AG09319 (cell line): ENCODE data around the gene DCTN4.
"Not testable (repeated sequence)": the region's sequence is repeated elsewhere in the genome, so short reads cannot be mapped to it uniquely, and the experiment has no call there.

Experiments used
- DNase-seq: peaks from one replicate; pipeline ENCODE4 v3.0.0-alpha.2; 2010; ENCODE audit warnings: low read depth; ENCODE audit errors: extremely low read depth
- TF ChIP-seq, protein P1 (sequence below): IDR thresholded peaks from 2 replicates; pipeline ENCODE4 v1.5.1; 2011; ENCODE audit warnings: low read depth, mild to moderate bottlenecking, inconsistent platforms, low read length, moderate library complexity

Gene DCTN4

DNA sequence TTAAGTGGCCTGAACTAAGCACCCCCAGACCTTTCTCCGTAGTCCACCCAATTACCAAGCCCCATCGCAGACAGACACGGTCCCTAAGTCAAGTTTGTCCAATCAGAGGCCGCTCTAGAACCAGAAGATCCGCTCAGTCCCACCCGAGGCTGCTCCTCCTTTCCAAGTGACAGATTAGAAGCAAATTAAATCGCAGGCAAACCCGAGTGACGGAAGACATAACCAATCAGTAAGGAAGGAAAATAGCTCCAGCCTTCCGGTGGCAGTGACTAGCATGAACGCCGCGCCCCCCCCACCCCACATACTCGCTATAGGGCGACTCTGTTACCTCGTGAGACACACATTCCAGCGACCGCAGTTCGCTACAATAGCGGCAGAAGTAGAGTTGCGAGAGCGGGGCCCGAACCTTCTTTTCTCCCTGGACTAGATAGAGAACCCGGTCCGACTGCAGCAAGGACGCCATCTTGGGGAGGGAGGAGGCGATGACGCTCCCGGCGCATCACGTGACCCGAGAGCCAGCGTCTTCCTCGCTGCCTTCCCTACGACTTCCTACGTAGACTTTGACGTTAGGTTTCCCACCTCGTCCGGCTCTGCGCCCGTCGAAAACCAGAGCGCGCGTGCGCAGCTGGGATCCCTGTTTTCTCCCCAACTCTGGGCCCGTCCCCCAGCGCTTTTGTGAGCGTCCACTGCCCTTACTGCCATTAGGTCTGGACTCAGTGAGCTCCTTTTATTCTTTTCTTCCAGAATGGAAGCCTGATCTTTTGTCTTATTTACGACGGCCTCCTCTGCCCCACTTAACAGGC lies at the start of gene DCTN4:
DCTN4 (minus strand) TSS at position 487 of the 803 bp plus-strand sequence; CDS start at position 463, 24 bp downstream.
- TF ChIP-seq, protein P1, sequence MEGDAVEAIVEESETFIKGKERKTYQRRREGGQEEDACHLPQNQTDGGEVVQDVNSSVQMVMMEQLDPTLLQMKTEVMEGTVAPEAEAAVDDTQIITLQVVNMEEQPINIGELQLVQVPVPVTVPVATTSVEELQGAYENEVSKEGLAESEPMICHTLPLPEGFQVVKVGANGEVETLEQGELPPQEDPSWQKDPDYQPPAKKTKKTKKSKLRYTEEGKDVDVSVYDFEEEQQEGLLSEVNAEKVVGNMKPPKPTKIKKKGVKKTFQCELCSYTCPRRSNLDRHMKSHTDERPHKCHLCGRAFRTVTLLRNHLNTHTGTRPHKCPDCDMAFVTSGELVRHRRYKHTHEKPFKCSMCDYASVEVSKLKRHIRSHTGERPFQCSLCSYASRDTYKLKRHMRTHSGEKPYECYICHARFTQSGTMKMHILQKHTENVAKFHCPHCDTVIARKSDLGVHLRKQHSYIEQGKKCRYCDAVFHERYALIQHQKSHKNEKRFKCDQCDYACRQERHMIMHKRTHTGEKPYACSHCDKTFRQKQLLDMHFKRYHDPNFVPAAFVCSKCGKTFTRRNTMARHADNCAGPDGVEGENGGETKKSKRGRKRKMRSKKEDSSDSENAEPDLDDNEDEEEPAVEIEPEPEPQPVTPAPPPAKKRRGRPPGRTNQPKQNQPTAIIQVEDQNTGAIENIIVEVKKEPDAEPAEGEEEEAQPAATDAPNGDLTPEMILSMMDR = no peak
- peak; percentile 98 for DNase-seq

DNA sequence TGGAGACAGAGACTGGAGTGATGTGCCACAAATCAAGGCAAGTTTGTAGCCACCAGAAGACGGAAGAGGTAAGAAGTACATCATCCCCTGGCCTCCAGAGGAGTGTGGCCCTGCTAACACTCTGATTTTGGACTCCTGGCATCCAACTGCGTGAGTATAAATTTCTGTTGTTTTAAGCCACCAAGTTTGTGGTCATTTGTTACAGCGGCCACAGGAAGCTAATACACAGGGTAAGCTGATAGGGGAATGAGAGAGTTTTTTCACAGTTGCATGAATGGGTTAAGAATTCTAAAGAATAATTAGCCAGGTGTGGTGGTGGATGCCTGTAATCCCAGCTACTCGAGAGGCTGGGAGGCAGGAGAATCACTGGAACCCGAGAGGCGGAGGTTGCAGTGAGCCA lies 45.6 kb upstream of the DCTN4 start:
- TF ChIP-seq, protein P1 = no peak
- DNase-seq = no peak

DNA sequence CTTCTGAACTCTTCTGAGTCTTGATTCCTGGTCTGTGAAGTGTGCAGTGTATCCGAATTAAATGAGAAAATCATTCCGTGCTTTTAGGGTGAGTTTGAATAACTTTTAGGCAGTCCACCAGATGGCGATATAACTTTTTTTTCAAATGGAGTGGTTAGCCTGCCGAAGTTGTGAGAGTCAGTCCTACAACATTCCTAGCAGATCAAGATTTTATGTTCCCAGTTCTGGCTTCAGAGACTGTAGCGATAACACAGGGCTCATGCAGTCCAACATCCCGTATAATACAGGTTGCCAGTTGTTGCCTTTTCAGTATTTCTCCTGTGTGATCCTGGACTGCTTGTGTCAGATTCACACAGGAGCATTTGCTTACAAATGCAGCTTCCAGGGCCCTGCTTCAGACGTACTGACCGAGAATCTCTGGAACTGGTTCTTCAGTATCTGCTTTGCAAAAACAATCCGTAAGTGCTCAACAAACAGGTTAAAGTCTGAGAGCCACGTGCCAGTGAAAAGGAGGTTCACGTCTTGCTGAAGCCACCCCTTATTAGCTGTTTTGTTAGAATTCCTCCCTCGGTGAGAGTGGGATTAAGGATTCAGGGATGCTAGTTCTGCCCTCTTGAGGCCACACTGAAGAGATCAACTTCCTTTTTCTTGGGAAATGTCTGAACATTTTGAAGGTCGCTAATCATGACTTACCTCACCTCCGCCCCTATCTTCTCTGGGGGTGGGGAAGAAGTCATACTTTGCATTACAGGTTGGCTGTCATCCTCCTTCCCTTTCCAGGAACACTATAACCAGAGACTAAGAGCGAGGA lies 42.5 kb upstream of the DCTN4 start:
- DNase-seq = no peak
- TF ChIP-seq, protein P1 = peak; percentile 52

DNA sequence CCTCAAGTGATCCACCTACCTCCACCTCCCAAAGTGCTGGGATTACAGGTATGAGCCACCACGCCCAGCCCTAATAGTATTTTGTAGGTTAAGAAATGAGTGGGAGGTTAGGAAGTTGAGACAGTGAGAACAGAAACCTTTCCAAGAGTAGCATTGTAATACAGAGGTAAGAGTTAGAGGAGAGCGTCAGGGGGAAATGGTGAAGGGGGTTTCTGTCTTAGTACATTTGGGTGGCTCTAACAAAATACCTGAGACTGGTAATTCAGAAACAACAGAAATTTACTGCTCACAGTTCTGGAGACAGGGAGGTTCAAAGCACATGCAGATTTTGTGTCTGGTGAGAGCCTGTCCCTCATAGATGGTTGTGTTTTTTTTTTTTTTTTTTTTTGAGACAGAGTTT lies 38.6 kb upstream of the DCTN4 start:
- no peak for DNase-seq
- TF ChIP-seq, protein P1 = no peak

DNA sequence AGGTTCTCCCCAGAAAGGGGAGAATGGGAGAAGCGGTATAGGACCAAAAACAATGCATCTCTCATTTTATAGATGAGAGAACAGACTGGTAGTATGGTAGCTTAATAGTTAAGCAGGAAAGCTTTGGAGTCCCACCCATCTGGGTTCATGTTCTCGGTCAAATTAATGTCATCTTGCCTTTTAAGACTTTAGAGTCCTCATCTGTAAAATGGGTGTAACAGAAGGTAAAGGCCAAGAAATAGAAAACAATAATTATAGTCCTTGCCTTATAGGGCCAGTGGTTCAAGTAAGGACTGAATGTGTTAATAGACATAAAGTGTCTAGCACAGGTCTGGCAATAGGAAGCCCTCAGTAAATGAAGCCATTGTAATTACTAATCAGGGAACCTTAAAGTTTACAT lies 36.1 kb upstream of the DCTN4 start:
- DNase-seq = no peak
- TF ChIP-seq, protein P1 = no peak

DNA sequence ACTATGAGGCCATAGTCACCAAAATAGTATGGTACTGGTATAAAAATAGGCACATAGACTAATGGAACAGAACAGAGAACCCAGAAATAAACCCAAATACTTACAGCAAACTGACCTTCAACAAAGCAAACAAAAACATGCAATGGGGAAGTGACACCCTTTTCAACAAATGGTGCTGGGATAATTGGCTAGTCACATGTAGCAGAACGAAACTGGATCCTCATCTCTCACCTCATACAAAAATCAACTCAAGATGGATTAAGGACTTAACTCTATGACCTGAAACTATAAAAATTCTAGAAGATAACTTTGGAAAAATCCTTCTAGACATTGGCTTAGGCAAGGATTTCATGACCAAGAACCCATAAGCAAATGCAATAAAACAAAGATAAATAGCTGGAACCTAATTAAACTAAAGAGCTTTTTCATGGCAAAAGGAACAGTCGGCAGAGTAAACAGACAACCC lies 34.6 kb upstream of the DCTN4 start:
- not testable (repeated sequence) for DNase-seq

DNA sequence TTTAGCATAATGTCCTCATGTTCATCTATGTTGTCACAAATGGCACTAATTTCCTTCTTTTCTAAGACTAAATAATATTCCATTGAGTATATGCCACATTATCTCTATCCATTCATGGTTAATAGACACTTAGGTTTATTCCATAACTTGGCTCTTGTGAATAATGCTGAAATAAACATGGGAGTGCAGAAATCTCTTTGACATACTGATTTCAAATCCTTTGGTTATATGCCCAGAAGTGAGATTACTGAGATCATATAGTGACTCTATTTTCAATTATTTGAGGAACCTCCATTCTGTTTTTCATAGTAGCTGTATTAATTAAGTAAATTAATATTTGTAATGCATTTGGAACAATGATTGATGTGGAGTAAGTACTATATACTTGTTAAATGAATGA lies 32.7 kb upstream of the DCTN4 start:
- TF ChIP-seq, protein P1 = no peak
- DNase-seq = no peak
